Keratinocyte (primary cell): ENCODE data around the gene FCSK. TPM values are rescaled to one million over a fixed set of nuclear protein-coding genes. Genes with fewer than 3 reads are reported as not detected.

Source experiments
- DNase-seq: peaks from one replicate; pipeline ENCODE4 v3.0.0-alpha.2; 2011; ENCODE audit warnings: low read depth, missing footprints, low spot score
- FAIRE-seq: peaks from 2 replicates; lab custom pipeline; 2011; peaks lifted over from hg19 to GRCh38; lab: Jason Lieb, UNC
- H2AFZ ChIP-seq: 2 replicates; pipeline ENCODE4 v1.6.0; 2012; ENCODE audit warnings: low read length, control low read depth, inconsistent platforms; ENCODE audit not compliant: control insufficient read depth
- H3K27ac ChIP-seq: 2 replicates; pipeline ENCODE4 v1.5.1; 2011; ENCODE audit warnings: low read length; ENCODE audit not compliant: control insufficient read depth, insufficient read depth
- H3K27me3 ChIP-seq: 3 replicates; pipeline ENCODE4 v1.6.0; 2011; ENCODE audit warnings: low read length; ENCODE audit not compliant: control insufficient read depth, insufficient read depth; ENCODE audit errors: extremely low read depth
- H3K36me3 ChIP-seq, 2 experiments: 2 replicates in 1 of 2; 3 replicates in 1 of 2; pipeline ENCODE4 v1.5.1; 2011; ENCODE audit warnings: low read length in 2 of 2, mild to moderate bottlenecking in 1 of 2; ENCODE audit not compliant: control insufficient read depth in 2 of 2, insufficient read depth in 2 of 2; ENCODE audit errors: extremely low read depth in 1 of 2
- H3K4me1 ChIP-seq: 3 replicates; pipeline ENCODE4 v1.5.1; 2011; ENCODE audit warnings: low read length; ENCODE audit not compliant: control insufficient read depth, insufficient read depth; ENCODE audit errors: extremely low read depth
- H3K4me2 ChIP-seq: 3 replicates; pipeline ENCODE4 v1.6.0; 2011; ENCODE audit warnings: low read depth, low read length; ENCODE audit not compliant: control insufficient read depth, insufficient read depth; ENCODE audit errors: extremely low read depth
- H3K4me3 ChIP-seq, 3 experiments: fragments of 200-600 bp in 1 of 3; sonication (generic) in 1 of 3; 2 replicates in 2 of 3; 3 replicates in 1 of 3; pipeline ENCODE4 v1.5.1; 2011 to 2016; ENCODE audit warnings: low read length in 3 of 3, mild to moderate bottlenecking in 3 of 3, control low read depth in 2 of 3, inconsistent platforms in 1 of 3, low read depth in 1 of 3, mixed read lengths in 1 of 3, mixed run types in 1 of 3, moderate library complexity in 1 of 3; ENCODE audit not compliant: control insufficient read depth in 2 of 3, insufficient read depth in 2 of 3; ENCODE audit errors: extremely low read depth in 1 of 3
- H3K79me2 ChIP-seq: 2 replicates; pipeline ENCODE4 v1.6.0; 2012; ENCODE audit warnings: low read length; ENCODE audit not compliant: control insufficient read depth, insufficient read depth
- H3K9ac ChIP-seq: 3 replicates; pipeline ENCODE4 v1.6.0; 2011; ENCODE audit warnings: low read length; ENCODE audit not compliant: control insufficient read depth, insufficient read depth; ENCODE audit errors: extremely low read depth
- H3K9me1 ChIP-seq: 3 replicates; pipeline ENCODE4 v1.6.0; 2011; ENCODE audit warnings: low read length; ENCODE audit not compliant: control insufficient read depth, insufficient read depth; ENCODE audit errors: extremely low read depth
- H3K9me3 ChIP-seq: 2 replicates; pipeline ENCODE4 v1.5.1; 2012; ENCODE audit warnings: low read depth, low read length; ENCODE audit not compliant: control insufficient read depth
- H4K20me1 ChIP-seq: 3 replicates; pipeline ENCODE4 v1.6.0; 2011; ENCODE audit warnings: low read length; ENCODE audit not compliant: control insufficient read depth, insufficient read depth; ENCODE audit errors: extremely low read depth
- CTCF ChIP-seq, 3 experiments: IDR thresholded peaks in 1 of 3; conservative IDR thresholded peaks in 1 of 3; optimal IDR thresholded peaks in 1 of 3; 2 replicates in 2 of 3; 3 replicates in 1 of 3; pipeline versions ENCODE3 to v1.5.1; 2011; ENCODE audit warnings: low read length in 3 of 3, mild to moderate bottlenecking in 3 of 3, moderate library complexity in 2 of 3, control low read depth in 1 of 3, inconsistent platforms in 1 of 3; ENCODE audit not compliant: insufficient read depth in 2 of 3; ENCODE audit errors: extremely low read depth in 1 of 3
- EZH2 ChIP-seq: IDR thresholded peaks from one replicate; pipeline ENCODE4 v1.6.1; 2012; ENCODE audit warnings: inconsistent platforms, mild to moderate bottlenecking, low read length, moderate library complexity
- dilution Hi-C: fragments of 300-500 bp; cut with MboI; formaldehyde crosslinking; loops from one replicate; pipeline ENCODE4 v1.7.0; 2020; ENCODE audit warnings: low sequenced_read_pairs; ENCODE audit not compliant: extremely low pct_ligation_motif_present
- polyA plus RNA-seq, 5 experiments: library from polyadenylated mRNA; depleted of rRNA in 3 of 5; stranded (reverse) in 3 of 5; stranded (forward) in 1 of 5; unstranded in 1 of 5; fragments of >200 nt; gene quantifications; 1 replicate in 1 of 5; 2 replicates in 3 of 5; 3 replicates in 1 of 5; pipeline versions ENCODE4 v1.2.1 to v1.2.3, GENCODE V29; 2011 to 2012; ENCODE audit warnings: missing spikeins in 2 of 5, low read depth in 1 of 5, low replicate concordance in 1 of 5

FCSK gene
- polyA plus RNA-seq, 1 donor (not counting 4 experiments of a cell fraction or from before 2014, with no cell fraction given): 6.5 TPM

- Histone ChIP-seq H3K9ac (no peak overlapping the region), H2AFZ (no peak overlapping the region), H3K4me3 (no peak overlapping the region), H3K9me1 (no peaks in the 10 kb centered on the region), H3K27ac (no peak overlapping the region), H4K20me1 (no peaks in the 10 kb centered on the region), H3K4me1 (peaks cover 17% of the 10 kb centered on the region), H3K27me3 (no peaks in the 10 kb centered on the region), H3K9me3 (no peaks in the 10 kb centered on the region), H3K4me2 (no peak overlapping the region), H3K36me3 (peaks cover 4 to 8% of the 10 kb centered on the region in 2 experiments), H3K79me2 (peaks cover 41% of the 10 kb centered on the region)
- TF ChIP-seq CTCF (optimal IDR thresholded peaks at IDR 0.05 in 1 of 3, IDR thresholded peaks at IDR 0.05 in 1 of 3, conservative IDR thresholded peaks at IDR 0.05 in 1 of 3; ENCODE audit: extremely low read depth in 1 of 3, insufficient read depth in 2 of 3, low read length in 3 of 3) (no peak), EZH2 (no peak)
- DNase-seq (no peak), FAIRE-seq (no peak)
- dilution Hi-C loops: no loop called here
Measured at GRCh38 chr16:70520612-70521297, 66.4 kb downstream of the FCSK start.

DNA sequence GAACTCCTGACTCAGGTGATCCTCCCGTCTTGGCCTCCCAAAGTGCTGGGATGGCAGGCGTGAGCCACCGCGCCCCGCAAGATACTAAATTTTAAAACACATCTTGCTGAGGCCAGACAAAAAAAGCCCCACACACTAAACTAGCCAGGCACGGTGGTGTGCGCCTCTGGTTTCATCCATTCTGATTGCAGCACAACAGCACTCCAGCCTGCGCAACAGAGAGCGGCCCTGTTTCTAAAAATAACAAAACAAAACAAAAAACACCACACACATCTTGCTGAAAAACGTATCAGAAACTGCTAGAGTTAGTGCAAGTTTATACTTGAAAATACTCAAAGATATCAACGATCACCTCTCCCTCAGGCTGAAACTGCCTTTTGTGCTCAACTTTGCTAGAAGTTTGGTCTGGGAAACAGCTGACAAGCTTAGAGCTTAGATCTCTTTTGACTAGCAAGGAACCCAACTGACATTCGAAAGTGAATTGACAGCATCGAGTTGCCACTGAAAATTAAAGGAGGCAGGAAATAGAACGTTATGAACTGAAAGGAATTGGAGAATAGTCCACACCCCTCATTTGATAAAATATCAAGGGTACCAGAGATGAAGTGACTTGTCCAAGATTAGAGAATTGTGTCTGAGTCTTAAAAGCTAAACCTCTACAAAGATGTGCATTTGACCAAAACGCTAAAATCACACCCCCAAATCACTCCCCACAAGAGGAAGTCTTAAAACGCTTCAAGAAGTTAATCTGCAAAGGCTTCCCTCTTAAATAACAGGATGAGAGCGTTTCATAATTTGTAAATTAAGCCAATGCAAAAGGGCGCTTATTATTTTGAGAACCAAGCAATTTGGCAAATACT is 68.1 kb downstream of the FCSK start:
- dilution Hi-C loops: no loop called here
- no peaks in the 10 kb centered on the region for H3K27me3 ChIP-seq

More for the DNA sequence above, 68.1 kb downstream of the FCSK start:
- Histone ChIP-seq H3K9me3 (no peaks in the 10 kb centered on the region), H3K27ac (peak overlapping the region; percentile 92), H4K20me1 (peaks cover 8% of the 10 kb centered on the region), H3K4me3 (peak overlapping the region; percentile 86 to 96 (median 94)), H3K36me3 (peaks cover 2 to 16% of the 10 kb centered on the region in 2 experiments), H3K9me1 (no peaks in the 10 kb centered on the region), H3K4me1 (peaks cover 26% of the 10 kb centered on the region), H3K4me2 (peak overlapping the region; percentile 94), H2AFZ (peak overlapping the region; percentile 97), H3K9ac (peak overlapping the region; percentile 97), H3K79me2 (peaks cover 58% of the 10 kb centered on the region)
- TF ChIP-seq CTCF (optimal IDR thresholded peaks at IDR 0.05 in 1 of 3, IDR thresholded peaks at IDR 0.05 in 1 of 3, conservative IDR thresholded peaks at IDR 0.05 in 1 of 3; ENCODE audit: extremely low read depth in 1 of 3, insufficient read depth in 2 of 3, low read length in 3 of 3) (no peak), EZH2 (no peak)
- DNase-seq (no peak), FAIRE-seq (no peak)
